GM23338 (cell line): ENCODE results near the gene PRKCH.

ENCODE experiments used
- CTCF ChIP-seq, 2 experiments: fragments of 200-600 bp in 1 of 2; sonication (generic) in 1 of 2; conservative IDR thresholded peaks; 2 replicates each; pipeline versions ENCODE4 v1.5.1 to v1.6.1; 2016 to 2017; ENCODE audit warnings: antibody characterized with exemption in 2 of 2, low read depth in 2 of 2, mild to moderate bottlenecking in 2 of 2, moderate library complexity in 1 of 2
- JUNB ChIP-seq: IDR thresholded peaks from one replicate; pipeline ENCODE4 v1.6.1; 2016; ENCODE audit warnings: antibody characterized with exemption; ENCODE audit not compliant: unreplicated experiment
- POLR2AphosphoS5 ChIP-seq: IDR thresholded peaks from 2 replicates; pipeline ENCODE4 v1.6.1; 2016; ENCODE audit warnings: antibody characterized with exemption, low read depth
- REST ChIP-seq: IDR thresholded peaks from one replicate; pipeline ENCODE4 v1.6.1; 2018; ENCODE audit warnings: antibody characterized with exemption; ENCODE audit not compliant: unreplicated experiment

- TF ChIP-seq CTCF (conservative IDR thresholded peaks at IDR 0.05; ENCODE audit: low read depth in 2 of 2), result no peak
- no peak for TF ChIP-seq REST
- TF ChIP-seq JUNB, result no peak
- no peak for TF ChIP-seq POLR2AphosphoS5
These were observed 194.9 kb downstream of the PRKCH start for GRCh38 chr14:61516118-61516743.
